Neuron (in vitro differentiated cells): Measurements from ENCODE around the gene FAM222A.

Experiments
- H2AFZ ChIP-seq: one replicate; pipeline ENCODE4 v1.6.1; 2013; ENCODE audit warnings: low read depth, mild to moderate bottlenecking, inconsistent platforms, low read length, moderate library complexity
- H3K27me3 ChIP-seq: one replicate; pipeline ENCODE4 v1.6.1; 2013; ENCODE audit warnings: low read length; ENCODE audit not compliant: insufficient read depth
- H3K36me3 ChIP-seq: one replicate; pipeline ENCODE4 v1.6.1; 2013; ENCODE audit warnings: low read length; ENCODE audit not compliant: insufficient read depth
- H3K4me1 ChIP-seq: one replicate; pipeline ENCODE4 v1.6.1; 2013; ENCODE audit warnings: low read length; ENCODE audit not compliant: insufficient read depth
- H3K4me3 ChIP-seq: 2 replicates; pipeline ENCODE4 v1.5.1; 2013; ENCODE audit warnings: mild to moderate bottlenecking, low read length, moderate library complexity
- H3K9me3 ChIP-seq: one replicate; pipeline ENCODE4 v1.6.1; 2013; ENCODE audit warnings: low read length

The FAM222A gene

DNA sequence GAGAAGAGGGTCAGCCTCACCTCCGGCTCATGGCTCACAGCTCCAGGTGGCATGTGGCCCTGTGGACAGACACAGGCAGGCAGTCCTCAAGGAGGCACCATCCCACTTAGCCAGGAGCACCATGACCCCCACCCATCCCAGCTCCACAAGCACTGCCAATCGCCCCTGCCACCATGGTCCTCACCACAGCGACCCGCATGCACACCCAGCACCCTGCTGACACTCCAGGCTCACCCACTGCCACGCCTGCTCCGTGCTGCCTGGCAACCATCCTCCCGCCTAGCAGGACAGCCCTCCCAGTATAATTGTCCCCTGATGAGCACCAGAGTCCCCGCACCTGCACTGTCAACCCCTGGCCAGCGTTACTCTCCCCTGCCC lies 68.7 kb downstream of the FAM222A start:
- Histone ChIP-seq H3K36me3 (no peaks in the 10 kb centered on the region), H3K27me3 (peaks cover 6% of the 10 kb centered on the region), H3K9me3 (no peaks in the 10 kb centered on the region), H2AFZ (no peak overlapping the region), H3K4me3 (no peak overlapping the region), H3K4me1 (peaks cover 4% of the 10 kb centered on the region)

DNA sequence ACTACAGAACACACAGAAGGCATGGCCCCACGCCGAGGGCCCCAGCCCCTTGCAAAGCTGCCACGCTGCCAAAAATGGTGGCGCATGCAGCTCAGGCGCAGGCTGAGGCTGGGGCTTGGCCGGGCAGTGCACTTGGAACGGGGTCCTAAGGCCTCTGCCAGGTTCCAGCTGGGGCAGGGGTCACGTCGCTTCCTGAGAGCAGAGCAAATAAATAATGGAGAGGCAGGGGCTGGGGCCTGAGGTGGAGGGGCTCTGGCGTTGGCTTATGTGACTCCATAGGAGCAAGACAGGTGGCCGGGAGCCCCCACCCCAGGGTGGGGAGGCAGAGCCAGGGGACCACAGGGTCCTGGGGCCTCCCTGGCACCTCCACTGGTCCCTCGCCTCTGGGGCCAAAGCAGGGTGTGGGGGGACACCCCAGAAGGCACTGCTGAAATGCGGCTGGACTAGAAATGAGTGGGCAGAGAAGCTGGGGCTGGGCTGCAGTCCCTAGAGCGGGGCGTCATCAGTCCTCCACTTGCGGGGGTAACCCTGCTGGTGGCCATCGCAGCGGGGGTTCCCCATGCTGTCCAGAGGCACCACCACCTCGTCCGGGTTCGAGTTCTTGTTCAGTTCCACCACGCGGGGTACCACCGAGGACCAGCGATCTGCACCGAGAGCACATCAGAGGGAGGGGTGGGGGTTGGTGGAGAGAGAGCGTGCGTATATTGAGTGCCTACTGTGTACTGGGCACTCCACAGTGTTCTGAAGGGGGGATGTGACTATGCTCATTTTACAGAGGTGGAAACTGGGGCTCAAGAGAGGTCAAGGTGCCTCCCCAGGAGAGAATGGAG lies 69.7 kb downstream of the FAM222A start:
- no peaks in the 10 kb centered on the region for H3K4me1 ChIP-seq
- H3K36me3 ChIP-seq = no peaks in the 10 kb centered on the region
- H3K9me3 ChIP-seq = no peaks in the 10 kb centered on the region
- no peak overlapping the region for H3K4me3 ChIP-seq
- peaks cover 6% of the 10 kb centered on the region for H3K27me3 ChIP-seq
- no peak overlapping the region for H2AFZ ChIP-seq

DNA sequence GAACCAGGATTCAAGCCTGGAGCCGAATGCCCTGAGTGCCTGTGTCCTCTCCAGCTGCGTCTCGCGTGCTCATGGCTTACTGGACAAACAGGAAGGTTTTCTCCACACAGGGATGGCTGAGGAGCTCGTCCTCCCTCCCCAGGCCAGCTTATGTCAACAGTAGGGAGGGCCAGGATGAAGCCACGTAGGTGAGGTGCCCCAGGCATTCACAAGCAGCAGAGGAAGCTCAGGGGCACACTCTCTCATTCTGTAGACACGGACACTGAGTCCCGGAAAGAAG lies 70.3 kb downstream of the FAM222A start:
- Histone ChIP-seq H3K27me3 (peaks cover 6% of the 10 kb centered on the region), H3K4me3 (no peak overlapping the region), H3K36me3 (no peaks in the 10 kb centered on the region), H3K9me3 (no peaks in the 10 kb centered on the region), H2AFZ (no peak overlapping the region), H3K4me1 (no peaks in the 10 kb centered on the region)

DNA sequence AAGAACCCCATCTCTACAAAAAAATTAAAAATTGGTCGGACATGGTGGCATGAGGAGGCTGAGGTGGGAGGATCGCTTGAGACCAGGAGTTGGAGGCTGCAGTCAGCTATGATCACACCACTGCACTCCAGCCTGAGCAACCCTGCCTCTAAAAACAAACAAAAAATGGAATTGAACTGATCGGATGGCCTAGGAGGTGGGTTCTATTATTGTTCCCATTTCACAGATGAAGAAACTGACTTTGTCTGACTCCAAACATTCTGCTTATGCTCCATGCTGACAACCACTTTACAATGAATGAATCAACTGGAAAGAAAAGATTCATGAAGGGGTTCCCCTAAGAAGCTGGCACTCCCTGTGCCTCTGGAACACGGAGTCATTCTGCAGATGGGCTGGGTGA lies 72.2 kb downstream of the FAM222A start:
- no peaks in the 10 kb centered on the region for H3K4me1 ChIP-seq
- peaks cover 6% of the 10 kb centered on the region for H3K27me3 ChIP-seq
- H3K9me3 ChIP-seq = no peaks in the 10 kb centered on the region
- no peaks in the 10 kb centered on the region for H3K36me3 ChIP-seq
- no peak overlapping the region for H3K4me3 ChIP-seq
- H2AFZ ChIP-seq = no peak overlapping the region

DNA sequence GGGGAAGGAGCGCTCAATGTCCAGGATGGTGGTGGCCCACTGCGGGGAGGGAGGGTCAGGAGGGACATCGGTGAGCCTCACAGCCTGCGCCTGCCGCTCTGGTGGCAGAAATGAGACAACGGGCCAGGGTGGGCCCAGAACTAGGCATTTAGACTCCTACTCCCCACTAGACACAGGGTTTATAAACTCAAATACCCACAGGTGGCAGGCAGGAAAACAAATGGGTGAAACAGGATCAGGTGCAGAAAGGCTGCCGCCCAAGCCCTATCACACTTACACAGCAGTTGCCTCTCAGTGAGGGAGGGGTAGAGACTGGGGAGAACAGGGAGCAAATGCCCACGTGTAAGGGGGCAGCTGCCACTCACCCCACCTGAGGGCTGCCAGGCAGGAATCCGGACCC lies 73.2 kb downstream of the FAM222A start:
- Histone ChIP-seq H2AFZ (no peak overlapping the region), H3K36me3 (no peaks in the 10 kb centered on the region)

DNA sequence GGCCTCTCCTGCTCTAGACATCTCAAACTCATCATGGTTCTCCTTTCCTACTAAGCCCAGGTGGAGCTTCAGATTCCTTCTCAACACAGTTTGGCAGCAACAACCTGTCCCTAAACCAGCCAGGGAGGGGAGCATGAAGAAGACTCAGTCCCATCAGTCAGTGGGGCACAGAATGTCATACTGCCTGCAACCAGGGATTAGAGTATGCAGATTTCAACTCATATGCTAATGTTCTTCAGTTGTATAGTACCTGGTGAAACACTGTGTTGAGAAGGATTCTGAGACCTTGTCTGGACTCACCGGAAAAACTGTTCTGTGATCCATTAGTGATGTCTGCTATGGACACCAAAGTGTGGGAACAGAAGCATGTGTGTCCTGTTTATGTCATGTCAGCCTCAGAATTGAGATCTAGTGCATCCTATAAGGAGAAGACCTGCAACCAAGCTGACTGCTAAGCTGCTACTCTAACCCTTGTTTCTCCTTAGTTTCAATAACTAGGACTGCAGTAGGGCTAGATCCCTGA lies 76.0 kb downstream of the FAM222A start:
- no peak overlapping the region for H3K4me3 ChIP-seq
- H2AFZ ChIP-seq = no peak overlapping the region
- no peaks in the 10 kb centered on the region for H3K9me3 ChIP-seq
- no peaks in the 10 kb centered on the region for H3K4me1 ChIP-seq
- no peaks in the 10 kb centered on the region for H3K36me3 ChIP-seq
- H3K27me3 ChIP-seq = peaks cover 6% of the 10 kb centered on the region

More for the DNA sequence above, 73.2 kb downstream of the FAM222A start:
- H3K27me3 ChIP-seq = peaks cover 6% of the 10 kb centered on the region
- H3K4me1 ChIP-seq = no peaks in the 10 kb centered on the region
- H3K9me3 ChIP-seq = no peaks in the 10 kb centered on the region
- H3K4me3 ChIP-seq = no peak overlapping the region

GRCh38 chr12:109792992-109793391 lies 79.4 kb downstream of the FAM222A start:
- Histone ChIP-seq H3K4me1 (no peaks in the 10 kb centered on the region), H3K36me3 (no peaks in the 10 kb centered on the region), H2AFZ (no peak overlapping the region), H3K4me3 (no peak overlapping the region), H3K9me3 (no peaks in the 10 kb centered on the region), H3K27me3 (no peaks in the 10 kb centered on the region)

GRCh38 chr12:109793411-109793810 lies 79.8 kb downstream of the FAM222A start:
- no peaks in the 10 kb centered on the region for H3K4me1 ChIP-seq
- no peak overlapping the region for H2AFZ ChIP-seq
- H3K4me3 ChIP-seq = no peak overlapping the region
- no peaks in the 10 kb centered on the region for H3K9me3 ChIP-seq
- H3K36me3 ChIP-seq = no peaks in the 10 kb centered on the region
- no peaks in the 10 kb centered on the region for H3K27me3 ChIP-seq

- H3K4me3 ChIP-seq = no peak overlapping the region
- no peaks in the 10 kb centered on the region for H3K4me1 ChIP-seq
- no peaks in the 10 kb centered on the region for H3K27me3 ChIP-seq
- H3K36me3 ChIP-seq = no peaks in the 10 kb centered on the region
- no peaks in the 10 kb centered on the region for H3K9me3 ChIP-seq
- H2AFZ ChIP-seq = no peak overlapping the region
Measured at GRCh38 chr12:109793826-109794501, 80.3 kb downstream of the FAM222A start.

DNA sequence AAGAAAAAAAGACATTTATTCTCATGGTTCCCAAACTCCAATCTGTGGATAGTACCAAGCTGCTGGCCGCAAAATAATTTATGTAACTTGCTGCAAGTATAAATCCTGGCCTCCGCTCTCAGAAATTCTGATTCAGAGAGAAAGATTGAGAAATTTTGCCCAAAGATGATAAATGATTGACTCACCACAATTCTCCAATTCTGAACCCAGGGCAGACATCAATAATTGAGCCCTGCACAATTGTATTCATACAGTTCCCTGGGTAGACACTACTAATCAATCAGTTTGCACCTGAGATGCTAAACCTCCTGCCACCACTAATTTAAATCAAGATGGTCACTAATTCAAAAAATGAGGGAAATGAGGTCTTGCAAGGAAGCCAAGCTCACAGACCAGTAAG lies 81.4 kb downstream of the FAM222A start:
- H3K9me3 ChIP-seq = no peaks in the 10 kb centered on the region
- no peaks in the 10 kb centered on the region for H3K36me3 ChIP-seq
- no peaks in the 10 kb centered on the region for H3K27me3 ChIP-seq
- H3K4me1 ChIP-seq = no peaks in the 10 kb centered on the region
- H2AFZ ChIP-seq = no peak overlapping the region
- H3K4me3 ChIP-seq = no peak overlapping the region

DNA sequence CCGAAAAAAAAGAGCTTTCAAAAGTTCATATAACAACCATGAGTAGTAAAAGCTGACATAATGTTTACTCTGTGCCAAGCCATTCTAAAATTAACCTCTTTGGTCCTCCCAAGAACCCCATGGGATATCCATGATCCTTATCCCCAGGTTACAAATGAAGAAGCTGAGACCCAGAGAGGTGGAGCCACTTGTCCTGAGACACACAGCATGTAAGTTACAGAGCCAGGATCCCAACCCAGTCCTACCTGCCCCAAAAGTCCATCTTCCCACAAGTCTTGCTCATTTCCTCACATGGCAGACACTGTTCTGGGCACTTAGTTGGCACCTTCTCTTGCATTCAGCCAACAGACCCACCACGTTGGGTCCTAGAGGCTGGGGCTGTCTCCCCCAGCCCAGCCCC lies 82.4 kb downstream of the FAM222A start:
- H3K27me3 ChIP-seq = no peaks in the 10 kb centered on the region
- no peaks in the 10 kb centered on the region for H3K4me1 ChIP-seq
- H3K4me3 ChIP-seq = no peak overlapping the region
- no peaks in the 10 kb centered on the region for H3K9me3 ChIP-seq
- H2AFZ ChIP-seq = no peak overlapping the region
- H3K36me3 ChIP-seq = no peaks in the 10 kb centered on the region

DNA sequence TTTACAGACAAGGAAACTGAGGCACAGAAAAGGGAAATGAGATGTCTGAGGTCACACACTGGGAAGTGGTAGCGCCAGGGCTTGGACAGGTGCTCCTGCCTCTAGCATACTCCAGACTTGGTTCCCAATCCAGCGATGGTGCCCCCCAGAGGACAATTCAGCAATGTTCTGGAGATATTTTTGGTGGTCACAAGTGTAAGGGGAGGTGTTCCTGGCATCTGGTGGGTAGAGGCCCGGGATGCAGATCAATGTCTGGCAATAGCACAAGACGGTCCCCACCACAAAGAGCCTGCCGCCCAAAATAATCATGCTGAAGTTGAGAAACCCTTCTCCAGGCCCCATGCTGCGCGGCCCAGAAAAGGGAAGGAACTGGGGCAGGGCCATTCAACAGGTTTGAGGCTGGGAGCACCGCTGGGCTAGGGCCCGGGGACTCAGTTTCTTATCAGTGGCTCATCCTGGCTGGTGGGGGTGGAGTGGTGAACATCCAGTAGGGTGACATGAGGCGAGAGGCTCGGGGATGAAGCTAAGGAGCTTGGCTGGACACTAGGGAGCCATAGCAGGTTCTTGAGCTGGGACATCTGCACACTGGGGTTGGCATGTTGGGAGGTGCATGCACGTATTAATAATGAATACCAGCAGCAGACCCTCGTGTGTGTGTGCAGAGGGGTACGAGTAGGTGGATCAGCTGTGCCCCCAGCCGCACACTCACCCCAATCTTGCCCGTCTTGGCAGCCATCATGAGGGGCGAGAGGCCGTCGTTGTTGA lies 84.5 kb downstream of the FAM222A start:
- Histone ChIP-seq H3K4me1 (no peaks in the 10 kb centered on the region), H2AFZ (no peak overlapping the region), H3K36me3 (no peaks in the 10 kb centered on the region), H3K4me3 (no peak overlapping the region), H3K9me3 (no peaks in the 10 kb centered on the region), H3K27me3 (no peaks in the 10 kb centered on the region)

GRCh38 chr12:109798691-109799090 lies 85.1 kb downstream of the FAM222A start:
- no peaks in the 10 kb centered on the region for H3K4me1 ChIP-seq
- H3K36me3 ChIP-seq = no peaks in the 10 kb centered on the region
- H3K4me3 ChIP-seq = no peak overlapping the region
- H3K27me3 ChIP-seq = no peaks in the 10 kb centered on the region
- no peak overlapping the region for H2AFZ ChIP-seq
- H3K9me3 ChIP-seq = no peaks in the 10 kb centered on the region
